H1 (cell line): Measurements from ENCODE around the gene LIPC. TPM values are rescaled to one million over a fixed set of nuclear protein-coding genes. Genes with fewer than 3 reads are reported as not detected.

Experiments used
- CTCF ChIA-PET: fragments of 300-600 bp; sonication (Branson Sonifier 250); formaldehyde crosslinking; loops from one replicate; lab custom pipeline; 2021; ENCODE audit not compliant: partially characterized antibody; lab: Charles Lee
- POLR2A ChIA-PET: fragments of 300-600 bp; sonication (Branson Sonifier 250); formaldehyde crosslinking; loops from one replicate; lab custom pipeline; 2021; ENCODE audit warnings: inconsistent platforms; ENCODE audit not compliant: partially characterized antibody; lab: Charles Lee
- DNase-seq, 2 experiments: peaks; one replicate each; pipeline versions ENCODE4 v3.0.0 to v3.0.0-alpha.2; 2010 to 2022; ENCODE audit warnings: low spot score in 2 of 2, low read depth in 1 of 2, mixed read lengths in 1 of 2
- FAIRE-seq: peaks from 2 replicates; lab custom pipeline; 2011; peaks lifted over from hg19 to GRCh38; lab: Jason Lieb, UNC
- H2AFZ ChIP-seq: 2 replicates; pipeline ENCODE4 v1.8.1; 2012; ENCODE audit warnings: low read length, inconsistent platforms
- H2AK5ac ChIP-seq: 2 replicates; pipeline ENCODE4 v1.6.1; 2013; ENCODE audit warnings: low read depth, low read length
- H2BK120ac ChIP-seq: replicated peaks from 2 replicates; pipeline ENCODE3; 2013; ENCODE audit warnings: low read depth, low read length, inconsistent platforms
- H2BK12ac ChIP-seq: 2 replicates; pipeline ENCODE4 v1.6.1; 2013; ENCODE audit warnings: low read depth, low read length
- H2BK15ac ChIP-seq: 2 replicates; pipeline ENCODE4 v1.6.1; 2013; ENCODE audit warnings: low read length
- H2BK20ac ChIP-seq: 2 replicates; pipeline ENCODE4 v1.6.1; 2013; ENCODE audit warnings: low read length
- H2BK5ac ChIP-seq: 2 replicates; pipeline ENCODE4 v1.6.1; 2013; ENCODE audit warnings: low read depth, low read length
- H3K14ac ChIP-seq: 2 replicates; pipeline ENCODE4 v1.6.1; 2013; ENCODE audit warnings: inconsistent platforms; ENCODE audit not compliant: insufficient read length
- H3K18ac ChIP-seq: 2 replicates; pipeline ENCODE4 v1.6.1; 2013; ENCODE audit warnings: low read length; ENCODE audit errors: extremely low read depth
- H3K23ac ChIP-seq: 2 replicates; pipeline ENCODE4 v1.6.1; 2013; ENCODE audit warnings: inconsistent platforms; ENCODE audit not compliant: insufficient read length
- H3K23me2 ChIP-seq: 2 replicates; pipeline ENCODE4 v1.6.1; 2013; ENCODE audit warnings: low read depth, low read length
- H3K27ac ChIP-seq: 2 replicates; pipeline ENCODE4 v1.6.1; 2011; ENCODE audit warnings: low read depth, low read length, inconsistent platforms
- H3K27me3 ChIP-seq, 4 experiments: replicated peaks in 1 of 4; 1 replicate in 1 of 4; 2 replicates in 3 of 4; pipeline versions ENCODE4 v1.6.1 to v1.8.1; 2011 to 2013; ENCODE audit warnings: low read length in 3 of 4, mild to moderate bottlenecking in 3 of 4, inconsistent platforms in 2 of 4, mixed read lengths in 2 of 4, moderate library complexity in 1 of 4; ENCODE audit not compliant: control insufficient read depth in 3 of 4, insufficient read depth in 3 of 4; ENCODE audit errors: extremely low read depth in 1 of 4
- H3K36me3 ChIP-seq, 4 experiments: 2 replicates each; pipeline versions ENCODE4 v1.6.1 to v1.8.1; 2011 to 2013; ENCODE audit warnings: mild to moderate bottlenecking in 4 of 4, low read length in 3 of 4, moderate library complexity in 2 of 4, control low read depth in 1 of 4, inconsistent platforms in 1 of 4; ENCODE audit not compliant: insufficient read depth in 4 of 4, control insufficient read depth in 2 of 4
- H3K4ac ChIP-seq: replicated peaks from 2 replicates; pipeline ENCODE3; 2013; ENCODE audit warnings: low read length, low read depth, mixed read lengths, inconsistent platforms; ENCODE audit not compliant: insufficient read length
- H3K4me1 ChIP-seq, 4 experiments: replicated peaks in 1 of 4; 1 replicate in 1 of 4; 2 replicates in 3 of 4; pipeline versions ENCODE4 v1.6.1 to v1.8.1; 2011 to 2013; ENCODE audit warnings: low read length in 3 of 4, inconsistent platforms in 2 of 4, mixed read lengths in 1 of 4; ENCODE audit not compliant: insufficient read depth in 4 of 4, control insufficient read depth in 3 of 4
- H3K4me2 ChIP-seq, 2 experiments: 2 replicates each; pipeline versions ENCODE4 v1.6.1 to v1.8.1; 2011 to 2013; ENCODE audit warnings: low read depth in 2 of 2, low read length in 2 of 2, control low read depth in 1 of 2, inconsistent platforms in 1 of 2, mild to moderate bottlenecking in 1 of 2; ENCODE audit not compliant: insufficient read depth in 1 of 2
- H3K4me3 ChIP-seq, 4 experiments: fragments of 200-600, 300-600 bp in 1 of 4; sonication (generic), shearing (Covaris generic), sonication (Bioruptor Twin) in 1 of 4; 2 replicates each; pipeline versions ENCODE4 v1.5.1 to v1.8.1; 2011 to 2016; ENCODE audit warnings: low read length in 4 of 4, low read depth in 3 of 4, control low read depth in 2 of 4, inconsistent platforms in 2 of 4, mild to moderate bottlenecking in 2 of 4, mixed read lengths in 1 of 4, moderate library complexity in 1 of 4; ENCODE audit not compliant: insufficient read depth in 2 of 4; ENCODE audit errors: extremely low read depth in 1 of 4
- H3K56ac ChIP-seq: replicated peaks from 2 replicates; pipeline ENCODE3; 2013; ENCODE audit warnings: low read depth, mild to moderate bottlenecking, mixed read lengths, low read length, inconsistent platforms; ENCODE audit not compliant: insufficient read length
- H3K79me1 ChIP-seq: 2 replicates; pipeline ENCODE4 v1.6.1; 2013; ENCODE audit warnings: low read depth, low read length, control low read depth
- H3K79me2 ChIP-seq, 2 experiments: 2 replicates each; pipeline versions ENCODE4 v1.6.1 to v1.8.1; 2012 to 2013; ENCODE audit warnings: low read length in 2 of 2, mild to moderate bottlenecking in 2 of 2, inconsistent platforms in 1 of 2; ENCODE audit not compliant: insufficient read depth in 2 of 2, control insufficient read depth in 1 of 2
- H3K9ac ChIP-seq, 4 experiments: replicated peaks in 1 of 4; 1 replicate in 1 of 4; 2 replicates in 3 of 4; pipeline versions ENCODE4 v1.6.1 to v1.8.1; 2011 to 2013; ENCODE audit warnings: low read depth in 3 of 4, low read length in 3 of 4, control low read depth in 2 of 4, mild to moderate bottlenecking in 2 of 4, moderate library complexity in 2 of 4, inconsistent platforms in 1 of 4; ENCODE audit errors: extremely low read depth in 1 of 4
- H3K9me3 ChIP-seq, 2 experiments: 2 replicates each; pipeline versions ENCODE4 v1.6.1 to v1.8.1; 2012 to 2013; ENCODE audit warnings: mild to moderate bottlenecking in 2 of 2, moderate library complexity in 2 of 2, control low read depth in 1 of 2, inconsistent platforms in 1 of 2, low read depth in 1 of 2, low read length in 1 of 2, mixed read lengths in 1 of 2; ENCODE audit not compliant: insufficient read depth in 2 of 2
- H4K20me1 ChIP-seq, 2 experiments: replicated peaks in 1 of 2; 2 replicates each; pipeline versions ENCODE3 to v1.8.1; 2011 to 2013; ENCODE audit warnings: inconsistent platforms in 2 of 2, low read length in 2 of 2, mild to moderate bottlenecking in 1 of 2; ENCODE audit not compliant: insufficient read depth in 2 of 2, control insufficient read depth in 1 of 2
- H4K5ac ChIP-seq: 2 replicates; pipeline ENCODE4 v1.6.1; 2013; ENCODE audit warnings: low read length, low read depth, mixed read lengths, inconsistent platforms; ENCODE audit not compliant: insufficient read length
- H4K8ac ChIP-seq: 2 replicates; pipeline ENCODE4 v1.8.0; 2013; ENCODE audit warnings: mild to moderate bottlenecking, moderate library complexity, low read length, inconsistent platforms; ENCODE audit not compliant: insufficient read depth; ENCODE audit errors: extremely low read depth
- H4K91ac ChIP-seq: replicated peaks from 2 replicates; pipeline ENCODE3; 2013; ENCODE audit warnings: low read length, mixed read lengths, inconsistent platforms; ENCODE audit not compliant: insufficient read length
- EGR1 ChIP-seq: IDR thresholded peaks from 2 replicates; pipeline ENCODE4 v1.6.1; 2011; ENCODE audit warnings: low read depth, low read length, borderline replicate concordance
- HDAC6 ChIP-seq: IDR thresholded peaks from one replicate; pipeline ENCODE4 v1.7.1; 2012; ENCODE audit warnings: low read depth, mild to moderate bottlenecking, inconsistent platforms, low read length, moderate library complexity
- KDM5A ChIP-seq: fragments of 200-600 bp; IDR thresholded peaks from 2 replicates; pipeline ENCODE4 v1.7.1; 2012; ENCODE audit warnings: mild to moderate bottlenecking, low read length, inconsistent platforms, mixed read lengths
- WGBS, 2 experiments: shearing (Covaris generic) in 1 of 2; methylation state at CpG; one replicate each; pipeline versions ENCODE4 v1.1.6 to v1.1.7; 2013 to 2015; ENCODE audit warnings: low lambda C conversion rate in 2 of 2, mixed read lengths in 2 of 2, inconsistent platforms in 1 of 2, low coverage in 1 of 2, missing lambda C conversion rate in 1 of 2; ENCODE audit not compliant: insufficient replicate concordance in 2 of 2, insufficient coverage in 1 of 2, insufficient read length in 1 of 2; ENCODE audit errors: extremely low coverage in 1 of 2, missing lambda C conversion rate in 1 of 2; 5-methylcytosine and 5-hydroxymethylcytosine counted together
- polyA plus RNA-seq, 7 experiments: library from polyadenylated mRNA; depleted of rRNA in 3 of 7; stranded (reverse) in 5 of 7; unstranded in 2 of 7; fragments of >200 nt in 5 of 7; fragments of 200-250 nt in 2 of 7; gene quantifications; 1 replicate in 5 of 7; 2 replicates in 1 of 7; 4 replicates in 1 of 7; pipeline versions ENCODE4 v1.2.1 to v1.2.3, GENCODE V29; 2011 to 2013; ENCODE audit warnings: missing spikeins in 2 of 7, mixed read lengths in 2 of 7
- total RNA-seq: library from RNA; stranded (reverse); fragmentation: NEBNext Ultra II Directional; extraction: Animal tissue kit (Norgen Biotek cat#: 25700); gene quantifications from 2 replicates; pipeline ENCODE4 v1.2.1, GENCODE V29; 2021

LIPC gene
- total and polyA plus RNA-seq, 2 of the 8 experiments (the other 6 are each of a cell fraction or from before 2014, with no cell fraction given): not detected

GRCh38 chr15:58406811-58407210, 25.0 kb upstream of the LIPC start:
- no peaks in the 10 kb centered on the region; a peak in 1 of 8 replicates for H3K36me3 ChIP-seq
- H3K9ac ChIP-seq: no peak overlapping the region
- no peak overlapping the region for H2BK20ac ChIP-seq
- H4K5ac ChIP-seq: no peak overlapping the region
- no peak overlapping the region for H3K27ac ChIP-seq
- no peak overlapping the region for H2AFZ ChIP-seq
- no peak overlapping the region for H3K23ac ChIP-seq
- H3K18ac ChIP-seq: no peak overlapping the region
- CTCF ChIA-PET: interaction anchor here (1.4 kb wide), 1 partner anchor 11 kb away, joined by 3 read pairs; no protein-coding TSS in a partner anchor
- no peaks in the 10 kb centered on the region for H3K23me2 ChIP-seq
- H2AK5ac ChIP-seq: no peak overlapping the region
- no peak overlapping the region for H2BK15ac ChIP-seq
- no peaks in the 10 kb centered on the region for H3K79me1 ChIP-seq
- no peak overlapping the region for H2BK120ac ChIP-seq
- 77% methylated on average over 3 of the region's 3 CpGs; no CpG with 5 or more reads in 1 of the 2 experiments for WGBS, 2 experiments
- TF ChIP-seq EGR1 (no peak), KDM5A (no peak), HDAC6 (no peak)
- H3K4ac ChIP-seq: no peak overlapping the region
- no peak overlapping the region for H2BK5ac ChIP-seq
- no peaks in the 10 kb centered on the region for H4K20me1 ChIP-seq
- FAIRE-seq (no peak), DNase-seq (no peak)
- no peaks in the 10 kb centered on the region for H3K27me3 ChIP-seq
- POLR2A ChIA-PET: no interaction called here
- no peak overlapping the region for H3K4me2 ChIP-seq
- H2BK12ac ChIP-seq: no peak overlapping the region
- no peaks in the 10 kb centered on the region for H3K79me2 ChIP-seq
- no peak overlapping the region for H3K14ac ChIP-seq
- H4K8ac ChIP-seq: no peak overlapping the region
- H3K9me3 ChIP-seq: no peaks in the 10 kb centered on the region
- H3K56ac ChIP-seq: no peak overlapping the region
- H3K4me1 ChIP-seq: peaks cover 0 to 2% (median 0%) of the 10 kb centered on the region in 4 experiments; a peak in 1 of 7 replicates
- no peak overlapping the region for H4K91ac ChIP-seq
- no peak overlapping the region for H3K4me3 ChIP-seq
